Measurements from ENCODE around the gene PDCD5. TPM values are rescaled to one million over a fixed set of nuclear protein-coding genes. Genes with fewer than 3 reads are reported as not detected.

The PDCD5 gene
- total RNA-seq, 1 donor from 2014 or later = 131 TPM

GRCh38 chr19:32606289-32606688 lies 25.3 kb downstream of the PDCD5 start:
- FAIRE-seq (no peak), DNase-seq (ENCODE audit: low read depth) (no peak)
- no peaks in the 10 kb centered on the region for H3K27me3 ChIP-seq (ENCODE audit: control insufficient read depth, insufficient read depth, low read length)
- H3K4me3 ChIP-seq (ENCODE audit: low read depth, low read length) = no peak overlapping the region
- TF ChIP-seq CTCF (IDR thresholded peaks at IDR 0.05; ENCODE audit: insufficient read depth, low read length, severe bottlenecking) = no peak
- H3K36me3 ChIP-seq (ENCODE audit: control insufficient read depth, insufficient read depth, low read length) = peaks cover 20% of the 10 kb centered on the region

GRCh38 chr19:32607479-32607878 lies 26.5 kb downstream of the PDCD5 start:
- no peak for FAIRE-seq

GRCh38 chr19:32611161-32611560 lies 30.2 kb downstream of the PDCD5 start:
- H3K4me3 ChIP-seq (ENCODE audit: low read depth, low read length) = no peak overlapping the region
- peaks cover 16% of the 10 kb centered on the region for H3K36me3 ChIP-seq (ENCODE audit: control insufficient read depth, insufficient read depth, low read length)
- FAIRE-seq (no peak), DNase-seq (ENCODE audit: low read depth) (no peak)
- H3K27me3 ChIP-seq (ENCODE audit: control insufficient read depth, insufficient read depth, low read length) = no peaks in the 10 kb centered on the region
- TF ChIP-seq CTCF (IDR thresholded peaks at IDR 0.05; ENCODE audit: insufficient read depth, low read length, severe bottlenecking) = no peak

More at GRCh38 chr19:32607479-32607878, 26.5 kb downstream of the PDCD5 start:
- no peaks in the 10 kb centered on the region for H3K27me3 ChIP-seq (ENCODE audit: control insufficient read depth, insufficient read depth, low read length)
- H3K36me3 ChIP-seq (ENCODE audit: control insufficient read depth, insufficient read depth, low read length) = peaks cover 18% of the 10 kb centered on the region
- TF ChIP-seq CTCF (IDR thresholded peaks at IDR 0.05; ENCODE audit: insufficient read depth, low read length, severe bottlenecking) = no peak
- no peak for DNase-seq (ENCODE audit: low read depth)
- H3K4me3 ChIP-seq (ENCODE audit: low read depth, low read length) = no peak overlapping the region

- no peak for TF ChIP-seq CTCF (IDR thresholded peaks at IDR 0.05; ENCODE audit: insufficient read depth, low read length, severe bottlenecking)
- FAIRE-seq = no peak
- Histone ChIP-seq H3K27me3 (ENCODE audit: control insufficient read depth, insufficient read depth, low read length) (no peaks in the 10 kb centered on the region), H3K4me3 (ENCODE audit: low read depth, low read length) (no peak overlapping the region), H3K36me3 (ENCODE audit: control insufficient read depth, insufficient read depth, low read length) (peaks cover 12% of the 10 kb centered on the region)
- no peak for DNase-seq (ENCODE audit: low read depth)
Measured at GRCh38 chr19:32613008-32613407, 32.0 kb downstream of the PDCD5 start.

- Histone ChIP-seq H3K4me3 (ENCODE audit: low read depth, low read length) (no peak overlapping the region), H3K27me3 (ENCODE audit: control insufficient read depth, insufficient read depth, low read length) (no peaks in the 10 kb centered on the region), H3K36me3 (ENCODE audit: control insufficient read depth, insufficient read depth, low read length) (peaks cover 22% of the 10 kb centered on the region)
- no peak for TF ChIP-seq CTCF (IDR thresholded peaks at IDR 0.05; ENCODE audit: insufficient read depth, low read length, severe bottlenecking)
- DNase-seq (ENCODE audit: low read depth) = no peak
- FAIRE-seq = no peak
Measured at GRCh38 chr19:32614916-32615315, 33.9 kb downstream of the PDCD5 start.

GRCh38 chr19:32615569-32615968 lies 34.6 kb downstream of the PDCD5 start:
- no peak for TF ChIP-seq CTCF (IDR thresholded peaks at IDR 0.05; ENCODE audit: insufficient read depth, low read length, severe bottlenecking)
- FAIRE-seq (no peak), DNase-seq (ENCODE audit: low read depth) (no peak)
- Histone ChIP-seq H3K4me3 (ENCODE audit: low read depth, low read length) (no peak overlapping the region), H3K36me3 (ENCODE audit: control insufficient read depth, insufficient read depth, low read length) (peaks cover 22% of the 10 kb centered on the region), H3K27me3 (ENCODE audit: control insufficient read depth, insufficient read depth, low read length) (no peaks in the 10 kb centered on the region)

Data from bronchial epithelial cell (primary cell).